ENCODE data around the gene GRIN2C.
A peak's percentile ranks its signal among the peaks of the same experiment; 100 is the strongest.

GRIN2C gene

GRCh38 chr17:74866198-74866835 is 6.6 kb upstream of the GRIN2C start:
- TF ChIP-seq, protein P1, sequence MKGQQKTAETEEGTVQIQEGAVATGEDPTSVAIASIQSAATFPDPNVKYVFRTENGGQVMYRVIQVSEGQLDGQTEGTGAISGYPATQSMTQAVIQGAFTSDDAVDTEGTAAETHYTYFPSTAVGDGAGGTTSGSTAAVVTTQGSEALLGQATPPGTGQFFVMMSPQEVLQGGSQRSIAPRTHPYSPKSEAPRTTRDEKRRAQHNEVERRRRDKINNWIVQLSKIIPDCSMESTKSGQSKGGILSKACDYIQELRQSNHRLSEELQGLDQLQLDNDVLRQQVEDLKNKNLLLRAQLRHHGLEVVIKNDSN (IDR thresholded peaks at IDR 0.05), result no peak
- TF ChIP-seq REST (IDR thresholded peaks at IDR 0.05; ENCODE audit: low read depth) (no peak), YY1 (IDR thresholded peaks at IDR 0.05; ENCODE audit: low read depth) (no peak), NFIC (IDR thresholded peaks at IDR 0.05) (no peak), TCF12 (IDR thresholded peaks at IDR 0.05; ENCODE audit: low read depth) (no peak), TAF1 (IDR thresholded peaks at IDR 0.05; ENCODE audit: low read depth) (no peak), CREB1 (IDR thresholded peaks at IDR 0.05; ENCODE audit: low read depth) (no peak), CEBPB (IDR thresholded peaks at IDR 0.05) (no peak), TEAD4 (IDR thresholded peaks at IDR 0.05) (no peak), EGR1 (IDR thresholded peaks at IDR 0.05) (no peak), FOXM1 (IDR thresholded peaks at IDR 0.05; ENCODE audit: borderline replicate concordance, low read depth) (no peak)

- TF ChIP-seq, protein P1 (IDR thresholded peaks at IDR 0.05), result no peak
- TF ChIP-seq MAX (IDR thresholded peaks at IDR 0.05) (no peak), RAD21 (IDR thresholded peaks at IDR 0.05; ENCODE audit: low read depth) (no peak)
Observed at GRCh38 chr17:74865504-74866197, 6.0 kb upstream of the GRIN2C start.

- TF ChIP-seq TEAD4 (IDR thresholded peaks at IDR 0.05) (no peak), RAD21 (IDR thresholded peaks at IDR 0.05; ENCODE audit: low read depth) (peak; percentile 97), EGR1 (IDR thresholded peaks at IDR 0.05) (no peak), NFIC (IDR thresholded peaks at IDR 0.05) (no peak), EP300 (IDR thresholded peaks at IDR 0.05; ENCODE audit: borderline replicate concordance) (no peak), CREB1 (IDR thresholded peaks at IDR 0.05; ENCODE audit: low read depth) (no peak), TAF1 (IDR thresholded peaks at IDR 0.05; ENCODE audit: low read depth) (no peak), FOXM1 (IDR thresholded peaks at IDR 0.05; ENCODE audit: borderline replicate concordance, low read depth) (no peak), ZBTB7A (IDR thresholded peaks at IDR 0.05; ENCODE audit: low read depth) (0 out of 2 replicates have a peak, but pooled peaks have one; percentile 43)
- TF ChIP-seq, protein P1 (IDR thresholded peaks at IDR 0.05), result no peak
Observed at GRCh38 chr17:74864866-74865395, 5.2 kb upstream of the GRIN2C start.

GRCh38 chr17:74864297-74864865 is 4.7 kb upstream of the GRIN2C start:
- TF ChIP-seq NFIC (IDR thresholded peaks at IDR 0.05), result no peak
- no peak for TF ChIP-seq RAD21 (IDR thresholded peaks at IDR 0.05; ENCODE audit: low read depth)
- no peak for TF ChIP-seq REST (IDR thresholded peaks at IDR 0.05; ENCODE audit: low read depth)
- no peak for TF ChIP-seq EP300 (IDR thresholded peaks at IDR 0.05; ENCODE audit: borderline replicate concordance)

DNA sequence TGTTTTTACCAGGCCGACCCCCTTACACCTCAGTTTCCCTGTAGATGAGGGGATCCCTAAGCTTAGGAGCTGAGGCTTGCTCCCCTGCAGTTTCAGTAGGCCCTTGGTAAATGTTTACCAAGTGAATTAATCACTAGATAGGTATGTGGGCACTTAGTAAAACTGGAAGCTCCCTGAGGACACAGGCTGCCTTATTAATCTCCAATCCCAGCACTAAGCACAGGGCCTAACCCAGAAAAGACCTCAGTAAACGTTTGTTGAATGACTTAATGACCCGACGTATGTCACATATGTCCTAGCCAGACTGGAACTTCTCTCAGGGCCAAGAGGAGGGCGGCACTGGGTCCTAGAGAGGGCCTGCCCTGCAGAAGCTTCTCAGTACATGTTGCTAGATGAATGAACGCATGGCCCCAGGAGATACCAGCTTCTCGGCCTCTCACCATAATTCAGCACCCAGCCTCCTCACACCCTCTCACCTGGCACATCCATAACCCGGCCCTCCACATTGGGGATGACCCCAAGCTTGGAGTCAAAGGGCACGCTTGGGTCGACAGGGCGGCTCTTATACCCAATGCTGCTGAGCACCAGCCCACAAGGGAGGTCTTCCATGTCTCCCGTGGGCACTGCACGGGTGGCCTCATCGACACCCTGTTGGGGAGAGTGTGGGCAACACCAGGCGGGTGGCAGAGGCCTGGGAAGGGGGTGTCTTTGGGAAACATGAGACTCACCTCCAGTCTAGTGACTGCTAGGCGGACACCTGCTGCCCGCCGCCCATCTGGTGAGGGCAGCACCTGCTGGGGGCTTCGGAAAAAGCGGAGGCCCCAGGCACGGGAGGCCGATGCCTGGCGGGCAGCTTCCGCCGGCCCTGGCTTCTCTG is 4.0 kb upstream of the GRIN2C start:
- no peak for TF ChIP-seq CREB1 (IDR thresholded peaks at IDR 0.05; ENCODE audit: low read depth)
- TF ChIP-seq TAF1 (IDR thresholded peaks at IDR 0.05; ENCODE audit: low read depth), result no peak
- TF ChIP-seq FOXM1 (IDR thresholded peaks at IDR 0.05; ENCODE audit: borderline replicate concordance, low read depth), result no peak
- TF ChIP-seq ZBTB7A (IDR thresholded peaks at IDR 0.05; ENCODE audit: low read depth), result no peak
- TF ChIP-seq TCF12 (IDR thresholded peaks at IDR 0.05; ENCODE audit: low read depth), result no peak
- no peak for TF ChIP-seq REST (IDR thresholded peaks at IDR 0.05; ENCODE audit: low read depth)

Data from Ishikawa (cell line).